Stimulated activated CD8-positive, alpha-beta memory T cell treated with anti-CD3 and anti-CD28 coated beads, Interleukin-15, amount 100 ng/mL, for 1 hour (primary cell): ENCODE results near the gene TBXA2R.
A peak's percentile ranks its signal among the peaks of the same experiment; 100 is the strongest.
"Not testable (repeated sequence)": the region's sequence is repeated elsewhere in the genome, so short reads cannot be mapped to it uniquely, and the experiment has no call there.

Experiments used
- DNase-seq: peaks from one replicate; pipeline ENCODE4 v3.0.0-alpha.2; 2020; ENCODE audit warnings: low read depth

TBXA2R gene

DNA sequence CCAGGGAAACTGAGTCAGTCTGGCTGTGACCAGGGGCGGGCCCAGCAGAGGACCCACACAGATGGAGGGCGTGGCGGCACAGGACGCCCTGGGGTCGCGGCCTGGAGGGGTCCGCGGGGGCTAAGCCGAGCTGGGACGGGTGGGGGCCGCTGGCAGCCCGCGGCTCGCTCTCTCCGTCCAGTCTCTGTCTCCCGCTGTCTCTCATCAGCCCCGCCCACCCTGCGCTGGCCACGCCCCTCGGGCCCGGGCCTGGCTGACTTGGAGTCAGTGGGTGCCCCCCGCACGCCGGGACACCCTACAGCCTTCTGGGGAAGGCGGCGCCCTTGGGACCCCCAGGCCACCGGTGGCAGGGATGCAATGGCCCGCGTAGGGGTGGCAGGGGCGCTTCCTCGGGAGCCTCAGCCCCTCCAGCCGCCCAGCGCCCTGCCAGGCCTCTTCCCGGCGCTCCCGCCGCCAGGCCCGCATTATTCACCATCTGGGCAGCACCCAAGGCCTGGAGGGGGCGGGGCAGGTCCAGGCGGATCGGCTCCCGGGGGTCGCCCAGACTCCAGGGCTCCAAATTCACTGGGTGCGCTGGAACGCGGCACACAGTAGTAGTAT, at the start of gene TBXA2R:
Gene TBXA2R, minus strand, starts transcription at position 186 of the 600 bp plus-strand sequence. CDS start 6,241 bp downstream, outside the sequence.
- peak; percentile 24 for DNase-seq

DNA sequence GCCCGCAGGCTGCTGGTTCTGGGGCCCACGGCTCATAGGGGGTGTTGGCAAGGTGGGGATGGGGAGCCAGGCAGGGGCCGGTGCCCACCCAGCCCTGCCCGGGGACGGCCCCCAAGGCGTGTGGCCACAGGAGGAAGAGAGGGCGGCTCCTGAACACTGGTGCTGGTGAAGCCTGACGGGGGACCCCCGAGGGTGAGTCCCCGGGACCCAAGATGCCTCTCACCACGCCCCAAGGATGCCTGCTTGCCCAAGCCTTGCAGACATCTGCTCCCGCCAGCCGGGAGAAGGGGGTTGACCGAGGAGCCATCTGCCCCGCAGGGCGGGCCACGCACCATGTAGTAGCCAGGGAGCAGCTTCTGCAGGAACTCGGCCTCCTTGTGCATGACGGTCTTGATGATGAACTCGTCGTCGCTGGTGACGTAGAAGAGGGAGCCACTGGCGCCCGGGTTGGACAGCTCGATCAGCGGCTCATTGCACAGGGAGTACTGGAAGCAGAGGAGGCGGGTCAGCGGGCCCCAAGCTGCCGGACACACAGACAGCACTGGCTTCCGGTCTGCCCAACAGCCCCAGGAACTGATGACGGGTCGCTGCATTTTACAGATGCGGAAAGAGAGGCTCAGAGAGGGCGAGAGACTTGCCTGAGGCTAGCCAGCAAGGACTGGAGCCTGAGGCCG, 49.5 kb upstream of the TBXA2R start:
- no peak for DNase-seq

DNA sequence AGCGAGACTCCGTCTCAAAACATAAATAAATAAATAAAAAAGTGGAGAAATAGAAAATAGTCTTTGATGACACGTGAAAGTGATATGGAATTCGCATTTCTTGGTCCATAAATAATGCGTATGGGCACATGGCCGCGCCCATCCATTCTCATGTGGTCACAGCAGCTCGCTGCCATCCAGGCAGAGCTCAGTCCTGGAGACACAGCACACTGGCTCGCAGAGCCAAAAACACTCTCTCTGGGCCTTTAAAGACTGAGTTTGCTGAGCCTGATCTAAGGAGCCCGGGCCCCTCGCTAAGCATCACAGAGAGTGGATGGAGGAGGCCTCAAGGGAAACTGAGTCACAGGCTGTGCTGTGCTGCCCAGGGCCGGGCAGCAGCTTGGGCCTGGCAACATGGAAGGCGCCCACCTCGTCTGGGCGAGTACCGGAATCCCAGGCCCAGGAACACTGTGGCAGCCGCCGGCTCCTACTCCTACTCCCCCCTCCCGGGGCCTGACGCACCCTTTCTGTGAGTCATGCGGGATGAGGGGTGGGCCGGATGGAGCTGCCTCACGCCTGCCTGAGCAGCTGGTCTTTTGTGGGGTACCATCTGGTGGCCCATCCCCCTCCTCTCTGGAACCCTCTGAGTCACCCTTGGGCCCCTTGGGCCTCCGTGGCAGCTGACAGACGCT, 48.9 kb upstream of the TBXA2R start:
- DNase-seq: no peak

DNA sequence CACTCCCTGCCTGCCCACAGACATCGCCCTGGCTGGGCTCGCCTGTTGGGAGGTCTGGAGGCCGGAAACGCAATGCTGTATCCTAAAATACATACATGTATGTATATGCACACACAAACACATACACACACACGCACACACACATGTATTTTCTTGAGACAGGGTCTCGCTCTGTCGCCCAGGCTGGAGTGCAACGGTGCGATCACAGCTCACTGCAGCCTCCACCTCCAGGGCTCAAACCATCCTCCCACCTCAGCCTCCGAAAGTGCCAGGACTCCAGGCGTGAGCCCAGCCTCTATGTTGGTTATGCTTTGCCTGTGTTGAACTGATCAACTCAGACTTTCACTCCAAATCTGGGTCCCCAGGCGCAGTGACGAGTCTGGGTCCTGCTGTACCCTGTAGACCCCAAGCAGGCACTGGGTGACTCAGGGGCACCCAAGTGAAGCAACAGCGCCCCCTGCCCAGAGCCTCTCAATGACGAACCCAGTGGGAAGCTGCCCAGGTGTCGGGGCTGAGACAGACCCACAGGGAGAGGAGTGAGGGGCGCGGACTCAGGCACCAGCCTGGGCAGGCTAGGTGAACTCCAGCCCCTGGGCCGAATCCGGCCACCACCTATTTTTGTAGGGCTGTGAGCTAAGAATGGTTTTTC, 47.3 kb upstream of the TBXA2R start:
- DNase-seq: no peak

DNA sequence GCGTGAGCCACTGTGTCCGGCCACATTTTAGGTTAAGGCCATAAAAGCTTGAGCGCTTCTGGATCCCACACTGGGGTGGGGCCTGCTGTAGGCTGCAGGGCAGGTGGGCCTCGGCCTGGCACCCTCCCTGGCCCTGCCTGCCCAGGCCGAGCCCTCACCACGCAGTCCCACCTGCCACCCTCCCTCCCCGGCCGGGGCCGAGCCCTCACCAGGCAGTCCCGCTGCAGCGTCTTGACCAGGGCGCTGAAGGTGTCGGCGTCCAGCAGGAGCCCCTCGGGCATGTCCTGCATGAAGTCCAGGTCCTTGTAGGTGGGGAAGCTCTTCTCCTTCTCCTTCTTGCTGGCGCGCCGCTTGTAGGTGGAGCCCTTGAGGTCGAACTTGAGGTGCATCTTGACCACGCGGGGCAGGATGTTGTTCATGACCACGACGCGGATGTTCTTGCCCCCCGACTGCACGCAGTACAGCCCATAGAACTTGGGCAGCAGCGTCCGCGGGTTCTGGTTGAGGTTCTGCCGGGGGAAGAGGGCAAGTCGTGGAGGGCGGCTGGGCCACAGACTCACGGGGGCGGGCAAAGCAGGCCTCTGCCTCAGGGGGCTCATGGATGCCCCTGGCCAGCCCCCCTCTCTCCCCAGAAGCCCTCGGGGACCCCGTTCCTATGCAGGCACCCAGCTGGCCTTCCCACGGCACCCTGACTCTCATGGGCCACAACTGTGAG, 46.6 kb upstream of the TBXA2R start:
- no peak for DNase-seq

DNA sequence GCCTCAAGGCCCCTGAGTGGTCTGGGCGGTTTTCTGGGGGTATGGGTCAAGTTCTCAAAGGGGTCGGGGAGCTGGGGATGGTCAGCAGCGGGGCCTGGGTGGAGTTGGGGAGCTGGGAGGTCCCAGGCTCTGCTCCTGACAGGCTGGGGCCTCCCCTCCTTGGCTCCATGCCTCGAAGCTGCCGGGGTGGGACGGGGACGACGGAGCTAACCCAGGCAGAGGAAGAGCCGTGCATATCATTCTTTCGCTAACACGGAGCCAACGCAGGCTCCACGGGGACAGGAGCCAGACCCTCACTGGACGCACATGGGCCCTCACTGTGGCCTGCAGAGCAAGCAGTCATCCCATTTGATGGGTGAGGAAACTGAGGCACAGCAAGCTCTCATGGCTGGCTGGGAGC, 45.7 kb upstream of the TBXA2R start:
- no peak for DNase-seq

DNA sequence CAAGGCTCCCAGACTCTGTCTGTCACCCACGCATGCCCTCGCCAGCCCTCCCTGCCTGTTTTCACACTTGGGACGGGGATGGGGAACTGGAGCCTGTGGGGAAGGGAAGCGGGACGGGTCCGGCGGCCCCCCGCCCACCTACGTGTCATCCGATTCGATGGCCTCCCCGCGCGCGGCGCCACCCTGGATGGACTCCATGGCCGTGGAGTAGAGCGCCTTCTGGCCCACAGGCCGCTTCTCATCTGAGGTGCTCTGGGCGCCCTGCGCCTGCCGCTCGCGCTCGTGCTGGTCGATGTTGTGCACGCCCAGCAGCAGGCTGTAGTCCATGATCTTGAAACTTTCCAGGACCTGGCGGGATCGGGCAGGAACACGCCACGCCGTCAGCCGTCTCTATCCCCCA, 45.0 kb upstream of the TBXA2R start:
- DNase-seq: no peak

DNA sequence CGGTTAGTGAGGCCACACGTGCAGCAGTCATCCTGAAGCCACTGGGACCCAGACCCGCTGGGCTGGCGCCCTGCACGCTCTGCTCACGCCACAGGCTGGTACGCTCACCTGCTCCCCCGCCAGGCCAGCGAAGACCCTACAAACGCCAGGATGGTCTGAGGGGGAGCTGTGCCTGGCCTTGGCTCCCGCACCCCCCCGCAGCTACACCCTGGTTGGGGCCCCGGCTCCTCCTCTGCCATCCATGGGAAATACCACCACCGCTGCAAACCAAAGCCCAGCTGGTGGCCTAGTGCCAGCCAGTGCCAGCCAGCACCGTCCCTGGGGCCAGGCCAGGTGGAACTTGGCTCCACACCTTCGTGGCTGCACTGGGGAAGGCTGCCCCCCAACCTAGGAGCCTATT, 43.2 kb upstream of the TBXA2R start:
- DNase-seq: no peak

DNA sequence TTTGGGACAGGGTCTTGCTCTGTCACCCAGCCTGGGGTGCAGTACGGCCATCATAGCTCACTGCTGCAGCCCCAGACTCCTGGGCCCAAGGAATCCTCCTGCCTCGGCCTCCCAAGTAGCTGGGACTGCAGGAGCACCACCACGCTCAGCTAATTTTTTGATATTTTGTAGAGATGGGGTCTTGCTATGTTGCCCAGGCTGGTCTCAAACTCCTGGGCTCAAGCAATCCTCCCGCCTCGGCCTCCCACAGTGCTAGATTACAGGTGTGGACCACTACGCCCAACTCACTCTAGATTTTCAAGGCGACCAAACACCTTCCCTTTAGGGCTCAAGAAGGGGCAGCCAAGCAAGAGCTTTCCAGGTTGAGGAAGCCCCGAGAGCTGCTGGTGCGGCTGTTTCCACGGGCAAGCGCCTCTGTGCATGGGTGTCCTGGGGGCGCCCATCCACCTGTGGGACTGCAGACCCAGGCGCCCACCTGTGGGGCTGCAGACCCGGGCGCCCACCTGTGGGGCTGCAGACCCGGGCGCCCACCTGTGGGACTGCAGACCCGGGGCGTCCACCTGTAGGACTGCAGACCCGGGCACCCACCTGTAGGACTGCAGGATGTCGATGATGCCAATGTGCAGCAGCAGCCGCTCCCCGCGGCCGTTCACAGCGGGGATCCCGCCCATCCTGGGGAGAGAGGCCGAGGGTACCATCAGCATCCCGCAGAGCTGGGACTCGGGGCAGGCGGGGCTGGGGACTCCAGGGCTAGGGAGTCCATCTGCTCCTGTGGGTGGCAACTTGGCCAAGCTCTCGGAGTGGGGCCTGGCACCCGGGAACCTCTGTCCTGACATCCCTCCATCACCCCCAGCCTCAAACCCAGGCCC, 41.6 kb upstream of the TBXA2R start:
- DNase-seq: no peak

DNA sequence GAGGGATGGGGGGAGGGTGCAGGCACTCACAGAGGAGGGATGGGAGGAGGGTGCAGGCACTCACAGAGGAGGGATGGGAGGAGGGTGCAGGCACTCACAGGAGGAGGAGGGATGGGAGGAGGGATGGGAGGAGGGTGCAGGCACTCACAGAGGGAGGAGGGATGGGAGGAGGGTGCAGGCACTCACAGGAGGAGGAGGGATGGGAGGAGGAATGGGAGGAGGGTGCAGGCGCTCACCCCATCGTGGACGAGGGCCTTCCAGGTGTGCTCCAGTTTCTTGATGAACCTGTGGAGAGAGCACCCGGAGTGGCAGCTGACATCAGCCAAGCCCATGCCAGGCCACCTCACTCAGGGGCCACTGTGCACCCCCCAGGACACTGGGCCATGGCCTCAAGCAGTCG, 40.4 kb upstream of the TBXA2R start:
- DNase-seq: not testable (repeated sequence)

DNA sequence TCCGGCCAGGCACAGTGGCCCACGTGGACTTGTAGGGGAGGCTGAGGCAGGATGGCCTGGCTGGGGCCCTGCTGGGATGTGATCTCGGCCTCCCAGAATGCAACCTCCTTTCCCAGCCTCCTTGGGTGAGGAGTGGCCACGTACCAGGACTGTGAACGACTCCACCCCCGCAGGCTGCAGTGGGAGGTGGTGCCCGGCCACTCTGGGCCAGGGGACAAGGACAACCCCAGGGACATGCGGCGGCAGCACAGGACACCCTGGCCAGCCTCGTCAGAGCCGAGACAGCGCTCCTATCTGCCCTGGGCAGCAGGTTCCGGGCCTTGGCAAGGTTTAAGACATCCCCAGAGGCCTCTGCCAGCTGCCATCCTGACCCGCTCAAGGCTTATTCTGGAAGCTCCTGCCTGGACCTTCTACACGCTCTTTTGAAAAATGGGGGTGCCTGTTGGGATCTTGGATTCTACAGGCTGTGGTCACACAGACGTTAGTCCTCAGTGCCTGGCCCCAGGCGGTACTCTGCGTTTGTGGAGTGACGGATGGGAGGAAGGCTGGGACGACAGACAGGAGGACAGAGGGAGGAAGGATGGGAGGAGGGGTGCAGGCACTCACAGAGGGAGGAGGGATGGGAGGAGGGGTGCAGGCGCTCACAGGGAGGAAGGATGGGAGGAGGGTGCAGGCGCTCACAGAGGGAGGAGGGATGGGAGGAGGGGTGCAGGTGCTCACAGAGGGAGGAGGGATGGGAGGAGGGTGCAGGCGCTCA, 39.8 kb upstream of the TBXA2R start:
- DNase-seq: no peak

DNA sequence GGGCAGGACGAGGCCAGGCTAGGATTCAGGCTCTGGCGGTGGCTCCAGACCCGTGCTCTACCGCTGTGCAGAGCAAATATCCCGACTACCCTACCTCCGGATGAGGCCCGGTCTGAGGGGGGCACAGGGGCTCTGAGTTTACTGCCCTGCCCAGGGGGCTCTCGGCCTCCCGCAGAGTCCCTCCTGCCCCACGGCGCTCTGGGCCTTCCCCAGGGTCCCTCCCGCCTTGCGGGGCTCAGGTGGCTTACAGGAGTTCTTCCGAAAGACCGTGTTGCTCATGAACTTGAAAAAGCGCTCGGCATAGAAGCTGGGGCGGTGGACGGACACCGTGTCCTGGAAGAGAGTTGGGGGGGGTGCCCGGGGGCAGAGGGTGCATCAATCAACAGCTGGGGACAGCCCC, 39.1 kb upstream of the TBXA2R start:
- no peak for DNase-seq

DNA sequence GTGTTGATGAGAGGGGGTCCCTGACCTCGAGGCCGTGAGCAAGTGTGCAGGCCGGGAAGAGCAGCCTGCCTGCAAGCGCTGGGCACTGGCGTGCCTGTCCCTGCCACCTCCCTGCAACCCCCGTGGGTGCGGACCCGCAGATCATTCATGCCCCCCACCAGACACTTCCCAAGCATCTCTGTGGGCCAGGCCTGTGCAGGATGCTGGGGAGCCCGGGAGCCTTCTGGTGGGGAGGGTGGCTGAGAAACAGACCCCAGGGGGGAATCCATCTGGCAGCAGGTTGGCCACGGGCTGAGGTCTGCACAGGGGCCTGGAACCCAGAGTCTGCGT, 38.4 kb upstream of the TBXA2R start:
- DNase-seq: no peak

DNA sequence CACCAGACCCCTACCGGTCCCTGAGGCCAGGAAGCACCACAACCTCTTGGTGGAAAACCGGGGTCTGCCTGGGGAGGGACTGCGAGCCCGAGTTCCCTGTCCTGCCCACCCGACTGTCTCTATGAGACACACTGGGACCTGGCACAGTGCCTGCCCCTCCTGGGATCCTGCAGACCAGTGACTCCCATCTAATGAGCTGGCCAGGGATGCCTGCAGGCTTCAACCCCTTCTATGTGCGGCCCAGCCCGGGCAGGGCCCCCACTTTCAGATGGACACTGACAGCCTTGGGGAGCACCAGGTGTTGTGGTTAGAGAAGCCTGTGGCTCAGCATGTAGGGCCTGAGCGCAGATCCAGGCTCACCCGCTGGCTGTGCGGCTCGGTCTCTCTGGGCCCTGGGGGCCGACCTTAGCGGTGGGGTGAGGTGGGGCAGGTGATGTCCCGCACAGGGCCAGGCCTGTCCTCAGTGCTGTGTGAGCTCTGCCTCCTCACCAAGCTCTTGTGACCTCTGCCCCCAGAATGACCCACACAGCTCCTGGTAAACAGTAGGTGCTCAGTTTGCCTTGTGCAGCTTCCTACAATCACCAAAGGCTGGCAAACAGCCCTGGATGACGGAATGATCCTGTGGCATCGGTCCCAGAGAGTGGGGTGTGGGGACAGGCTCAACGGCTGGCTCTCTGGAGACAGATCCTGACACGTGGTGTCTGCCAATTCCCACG, 37.8 kb upstream of the TBXA2R start:
- DNase-seq: no peak

DNA sequence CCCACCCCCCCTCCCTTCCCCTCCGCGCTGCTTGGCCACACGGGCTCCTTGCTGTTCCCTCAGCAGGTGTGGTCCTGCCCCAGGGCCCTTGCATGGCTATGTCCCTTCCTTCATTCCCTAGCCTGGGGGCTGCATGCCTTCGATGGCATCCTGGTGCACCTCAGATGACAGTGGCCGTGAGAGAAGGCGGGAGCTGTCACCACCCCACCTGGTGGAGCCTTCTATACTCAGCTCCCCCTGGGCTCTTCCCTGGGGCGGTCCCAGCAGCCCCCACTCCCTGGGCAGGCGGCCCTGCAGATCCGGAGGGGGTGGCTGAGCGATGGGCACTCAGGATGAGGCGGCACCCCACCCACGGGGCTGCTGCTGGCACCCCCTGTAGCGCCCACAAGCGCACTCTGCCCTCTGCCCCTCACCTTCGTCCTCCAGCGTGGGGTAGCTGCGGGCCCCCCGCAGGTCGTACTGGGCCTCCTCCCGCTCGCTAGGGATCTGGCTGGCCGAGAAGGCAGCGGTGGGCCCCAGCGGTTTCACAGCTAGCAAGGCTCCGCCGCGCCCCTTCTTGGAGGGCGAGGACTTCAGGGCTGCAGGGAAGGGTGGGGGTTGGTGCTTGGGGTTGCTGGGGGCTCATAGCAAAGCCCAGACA, 37.1 kb upstream of the TBXA2R start:
- DNase-seq: no peak

DNA sequence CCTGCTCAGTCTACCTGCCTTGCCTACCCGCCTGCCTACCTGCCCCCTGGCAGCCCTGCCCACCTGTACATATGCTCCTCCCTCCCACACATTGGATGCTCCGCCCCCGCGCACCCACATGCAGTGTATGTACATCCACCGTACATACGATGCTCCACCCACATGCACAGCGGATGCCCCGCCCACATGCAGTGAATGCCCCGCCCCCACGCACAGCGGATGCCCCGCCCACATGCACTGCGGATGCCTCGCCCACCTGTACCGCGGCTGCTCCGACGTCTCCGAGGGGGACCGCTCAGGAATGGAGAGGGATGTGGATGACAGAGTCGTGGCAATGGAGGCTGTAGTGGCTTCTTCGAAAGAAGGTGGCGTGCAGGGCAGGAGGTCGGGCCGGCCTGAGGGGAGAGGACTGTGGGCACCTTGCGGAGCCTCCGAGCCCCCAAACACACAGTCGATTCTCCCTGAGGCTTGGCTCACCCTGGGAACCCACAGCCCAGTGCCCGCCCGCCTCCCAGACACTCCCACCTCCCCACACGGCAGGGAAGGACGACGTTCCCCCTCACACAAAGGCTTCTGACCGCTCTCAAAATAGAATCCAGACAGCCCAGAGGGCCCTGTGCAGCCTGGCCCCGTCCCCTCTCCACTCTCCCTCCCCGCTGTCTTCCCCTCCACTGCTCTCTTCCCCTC, 36.5 kb upstream of the TBXA2R start:
- DNase-seq: no peak

DNA sequence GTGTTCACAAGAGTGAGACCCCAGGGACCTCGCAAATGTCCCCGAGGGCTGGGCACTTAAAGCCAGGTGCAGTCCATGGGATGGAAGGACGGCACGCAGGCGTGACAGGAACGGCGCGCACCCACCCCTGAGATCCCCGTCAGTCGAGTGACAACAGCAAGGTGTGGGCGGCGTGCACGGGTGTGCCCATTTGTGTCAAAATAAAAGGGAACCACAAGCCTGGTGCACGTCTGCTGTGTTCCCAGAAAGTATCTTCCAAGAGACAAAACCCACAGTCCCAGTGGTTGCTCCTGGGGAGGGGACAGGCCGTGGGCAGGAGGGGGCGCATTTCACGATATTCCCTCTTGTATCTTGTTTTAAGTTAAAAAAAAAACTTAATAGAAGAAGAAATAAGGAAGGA, 35.6 kb upstream of the TBXA2R start:
- no peak for DNase-seq

DNA sequence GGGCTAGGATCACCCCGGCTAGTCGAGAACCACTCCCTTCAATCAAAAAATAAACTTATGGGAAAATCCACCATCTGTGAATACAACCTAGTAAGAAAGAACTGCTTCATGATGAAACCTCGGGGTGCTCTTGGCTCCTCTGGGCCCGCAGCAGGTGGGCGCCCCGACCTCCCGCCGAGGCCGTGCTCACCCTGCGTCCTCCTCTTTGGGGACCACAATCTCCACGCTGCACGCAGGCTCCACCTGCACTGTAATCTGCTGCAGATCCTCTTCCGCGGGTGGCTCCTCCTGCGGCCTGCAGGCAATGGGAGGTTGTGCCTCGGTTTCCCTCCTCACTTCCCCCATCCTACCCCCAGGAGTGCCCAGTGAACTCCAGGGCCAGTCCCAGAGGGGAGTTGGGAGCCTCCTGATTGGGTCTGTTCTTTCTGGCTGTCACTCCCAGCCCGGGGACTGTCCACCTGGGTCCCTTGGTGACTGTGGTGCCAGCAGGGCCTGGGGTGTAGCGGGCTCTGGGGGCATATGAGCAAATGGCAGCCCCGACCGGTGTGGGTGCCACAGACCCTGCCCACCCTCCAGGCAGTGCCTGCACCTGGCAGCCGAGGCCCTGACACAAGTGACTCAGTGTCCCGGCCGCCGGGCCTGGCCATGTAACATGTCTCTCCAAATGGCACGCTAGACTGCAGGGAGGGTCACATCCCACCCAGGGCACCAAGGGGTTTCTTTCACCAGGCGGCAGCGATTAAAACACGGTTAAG, 35.0 kb upstream of the TBXA2R start:
- DNase-seq: no peak
